Lower lobe of right lung (tissue), 2 donors: ENCODE measurements around the gene DSC2. TPM values are rescaled to one million over a fixed set of nuclear protein-coding genes. Genes with fewer than 3 reads are reported as not detected.
"Not testable (repeated sequence)": the region's sequence is repeated elsewhere in the genome, so short reads cannot be mapped to it uniquely, and the experiment has no call there.

ENCODE experiments used
- ATAC-seq, 2 donors: fragments of 200-7000 bp; cut with Tn5 transposase; one replicate each; pipeline ENCODE4 v1.9.1; 2020 to 2022; ENCODE audit warnings: mild to moderate bottlenecking in 2 of 2, moderate library complexity in 2 of 2
- DNase-seq: peaks from one replicate; pipeline ENCODE4 v3.0.0-alpha.2; 2020
- H3K27ac ChIP-seq: fragments of 200-600 bp; one replicate; pipeline ENCODE4 v1.8.0; 2022
- H3K27me3 ChIP-seq: fragments of 200-600 bp; one replicate; pipeline ENCODE4 v1.8.0; 2022; ENCODE audit warnings: low read depth
- H3K36me3 ChIP-seq: fragments of 200-600 bp; one replicate; pipeline ENCODE4 v1.8.0; 2022; ENCODE audit warnings: mild to moderate bottlenecking
- H3K4me1 ChIP-seq: fragments of 200-600 bp; one replicate; pipeline ENCODE4 v1.8.0; 2022
- H3K4me3 ChIP-seq: fragments of 200-600 bp; one replicate; pipeline ENCODE4 v1.8.0; 2022; ENCODE audit warnings: mild to moderate bottlenecking
- H3K9me3 ChIP-seq: fragments of 200-600 bp; one replicate; pipeline ENCODE4 v1.8.0; 2022
- CTCF ChIP-seq: fragments of 200-600 bp; IDR thresholded peaks from one replicate; pipeline ENCODE4 v1.8.0; 2022; ENCODE audit warnings: antibody characterized with exemption, mild to moderate bottlenecking
- intact Hi-C: fragments of 100-400 bp; cut with DNase I; formaldehyde crosslinking; loops from one replicate; pipeline ENCODE4 v1.11.0; 2022
- total RNA-seq: library from RNA; stranded (reverse); fragmentation: NEBNext Ultra II Directional; extraction: Animal tissue kit (Norgen Biotek cat#: 25700); gene quantifications from one replicate; pipeline ENCODE4 v1.2.1, GENCODE V29; 2021
- donor health status: DM: no; HTN: yes; CAD: no; lungs with severe emphysema.

The DSC2 gene
- total RNA-seq, 1 donor from 2014 or later = 17.6 TPM

DNA sequence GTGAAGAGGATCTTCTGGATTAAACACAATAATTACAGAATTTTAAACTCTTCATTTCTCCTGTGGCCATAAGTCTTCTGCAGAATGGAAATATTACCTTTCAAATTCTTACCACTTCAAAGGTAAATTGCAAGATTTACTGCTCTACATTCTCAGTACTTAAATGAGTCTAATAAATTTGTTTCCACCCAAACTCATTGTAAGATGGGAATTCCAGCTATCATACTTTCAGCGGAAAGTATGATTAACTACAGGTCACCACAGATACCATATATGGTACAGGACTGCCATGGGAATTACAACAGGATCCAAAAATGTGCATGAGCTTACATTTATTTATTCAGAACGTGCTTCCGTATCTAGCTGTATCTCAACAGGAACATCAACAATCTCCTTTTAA lies 62.8 kb downstream of the DSC2 start:
- Histone ChIP-seq H3K27ac (no peak overlapping the region), H3K9me3 (no peaks in the 10 kb centered on the region), H3K36me3 (no peaks in the 10 kb centered on the region), H3K4me1 (peaks cover 17% of the 10 kb centered on the region), H3K27me3 (peaks cover 61% of the 10 kb centered on the region), H3K4me3 (no peak overlapping the region)
- DNase-seq = no peak
- no peak for TF ChIP-seq CTCF
- intact Hi-C loops = no loop called here
- no peak for ATAC-seq

- H3K27ac ChIP-seq, ATAC-seq, DNase-seq, H3K36me3 ChIP-seq, intact Hi-C loops, H3K4me3 ChIP-seq, H3K9me3 ChIP-seq: not testable (repeated sequence)
- Histone ChIP-seq H3K27me3 (peaks cover 43% of the 10 kb centered on the region), H3K4me1 (peaks cover 15% of the 10 kb centered on the region)
These were observed 64.5 kb downstream of the DSC2 start for GRCh38 chr18:31037686-31038085.

DNA sequence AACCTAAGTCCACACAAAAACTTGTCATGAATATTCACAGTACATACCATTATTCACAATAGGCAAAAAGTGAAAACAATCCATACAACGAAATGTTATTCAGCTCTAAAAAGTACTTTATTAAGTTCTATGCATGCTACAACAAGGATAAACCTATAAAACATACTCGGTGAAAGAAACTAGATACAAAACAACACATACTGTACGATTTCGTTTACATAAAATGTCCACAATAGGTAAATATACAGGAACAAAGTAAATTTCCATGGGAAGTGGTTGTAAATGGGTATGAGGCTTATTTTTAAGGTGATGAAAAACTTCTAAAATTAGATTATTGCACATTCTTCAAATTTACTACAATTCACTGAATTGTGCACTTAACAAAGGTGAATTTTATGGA lies 67.7 kb downstream of the DSC2 start:
- DNase-seq (no peak), ATAC-seq (no peak)
- intact Hi-C loops = no loop called here
- no peak overlapping the region for H3K4me3 ChIP-seq
- H3K27ac ChIP-seq = no peak overlapping the region
- no peaks in the 10 kb centered on the region for H3K36me3 ChIP-seq
- H3K27me3 ChIP-seq = peaks cover 12% of the 10 kb centered on the region
- no peak for TF ChIP-seq CTCF
- H3K4me1 ChIP-seq = no peaks in the 10 kb centered on the region
- H3K9me3 ChIP-seq = no peaks in the 10 kb centered on the region

DNA sequence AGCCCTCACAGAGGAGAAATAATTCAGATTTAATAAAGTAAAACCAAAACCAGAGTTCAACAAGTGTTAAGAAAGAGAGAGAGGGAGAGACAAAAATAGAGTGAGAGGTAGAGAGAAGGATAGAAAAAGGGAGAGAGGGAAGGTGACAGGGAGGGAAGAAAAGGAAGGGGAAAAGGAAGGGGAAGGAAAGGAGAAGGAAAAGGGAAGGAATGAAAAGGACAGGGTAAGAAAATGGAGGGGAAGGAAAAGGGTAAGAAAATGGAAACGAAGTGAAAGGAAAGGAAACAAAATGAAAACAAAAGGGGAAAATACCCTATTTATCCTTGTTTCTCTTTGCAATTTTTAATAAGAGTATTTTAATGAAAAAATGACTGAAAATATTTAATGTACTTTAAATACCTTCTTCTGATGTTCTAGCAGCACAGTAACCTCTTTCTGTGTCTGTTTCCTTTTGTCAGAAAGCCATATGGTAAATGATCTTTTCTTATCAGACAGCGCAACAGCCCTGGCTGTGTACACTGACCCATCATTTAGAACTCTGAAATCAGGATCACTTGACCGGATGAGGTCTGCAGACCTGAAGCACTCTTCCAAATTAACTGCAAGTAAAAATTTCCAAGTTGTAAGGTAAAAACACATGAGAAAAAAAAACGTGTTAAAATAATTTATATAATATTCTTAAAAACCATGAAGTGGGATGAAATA lies 71.5 kb downstream of the DSC2 start:
- TF ChIP-seq CTCF = no peak
- intact Hi-C loops = no loop called here
- no peak for DNase-seq
- H3K36me3 ChIP-seq = no peaks in the 10 kb centered on the region
- no peaks in the 10 kb centered on the region for H3K4me1 ChIP-seq
- H3K4me3 ChIP-seq = no peak overlapping the region
- no peak for ATAC-seq
- no peak overlapping the region for H3K27ac ChIP-seq
- H3K27me3 ChIP-seq = no peaks in the 10 kb centered on the region
- no peaks in the 10 kb centered on the region for H3K9me3 ChIP-seq

GRCh38 chr18:31015715-31016434 lies 86.3 kb downstream of the DSC2 start:
- no peak for ATAC-seq
- H3K36me3 ChIP-seq = no peaks in the 10 kb centered on the region
- intact Hi-C loops = no loop called here

GRCh38 chr18:31011455-31011854 lies 90.8 kb downstream of the DSC2 start:
- H3K9me3 ChIP-seq, H3K27ac ChIP-seq, DNase-seq, H3K4me1 ChIP-seq, H3K27me3 ChIP-seq, H3K4me3 ChIP-seq, intact Hi-C loops, H3K36me3 ChIP-seq: not testable (repeated sequence)
- peak; percentile 64 to 80 for ATAC-seq

More at GRCh38 chr18:31015715-31016434, 86.3 kb downstream of the DSC2 start:
- no peaks in the 10 kb centered on the region for H3K27me3 ChIP-seq
- no peaks in the 10 kb centered on the region for H3K9me3 ChIP-seq
- no peaks in the 10 kb centered on the region for H3K4me1 ChIP-seq
- no peak overlapping the region for H3K27ac ChIP-seq
- no peak overlapping the region for H3K4me3 ChIP-seq
- DNase-seq = no peak
- no peak for TF ChIP-seq CTCF
